ENCODE measurements around the gene SAMM50. TPM values are rescaled to one million over a fixed set of nuclear protein-coding genes. Genes with fewer than 3 reads are reported as not detected.

Gene SAMM50
- total and polyA plus RNA-seq, 5 experiments from 2014 or later: 37.7 to 71.6 (median 70.2) TPM

DNA sequence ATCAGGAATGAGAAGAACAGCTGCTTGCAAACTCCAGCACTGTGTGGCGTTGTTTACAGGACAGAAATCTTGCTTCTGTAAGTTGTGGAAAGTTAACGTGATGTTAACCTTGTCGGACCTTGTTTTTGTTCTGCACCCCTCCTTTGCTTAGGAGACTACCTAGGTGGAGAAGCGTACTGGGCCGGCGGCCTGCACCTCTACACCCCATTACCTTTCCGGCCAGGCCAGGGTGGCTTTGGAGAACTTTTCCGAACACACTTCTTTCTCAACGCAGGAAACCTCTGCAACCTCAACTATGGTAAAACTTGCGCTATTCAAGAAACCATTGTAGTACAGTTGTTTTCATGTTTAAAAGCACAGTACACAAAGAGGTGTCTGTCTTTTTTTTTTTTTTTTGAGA is 33.7 kb downstream of the SAMM50 start:
- peaks cover 3 to 98% (median 9%) of the 10 kb centered on the region in 3 donors for H3K36me3 Mint-ChIP-seq
- ATAC-seq (no peak), DNase-seq (no peak)
- no peak overlapping the region for H3K4me3 Mint-ChIP-seq
- H3K27me3 Mint-ChIP-seq: no peaks in the 10 kb centered on the region
- peaks cover 7 to 10% (median 9%) of the 10 kb centered on the region in 4 donors for H3K4me1 Mint-ChIP-seq
- POLR2A ChIA-PET: interaction anchor here (0.7 kb wide), 1 partner anchor 881 kb away, joined by 4 read pairs; no protein-coding TSS in a partner anchor
- H3K9me3 Mint-ChIP-seq: no peaks in the 10 kb centered on the region
- no peak overlapping the region for H3K27ac Mint-ChIP-seq

DNA sequence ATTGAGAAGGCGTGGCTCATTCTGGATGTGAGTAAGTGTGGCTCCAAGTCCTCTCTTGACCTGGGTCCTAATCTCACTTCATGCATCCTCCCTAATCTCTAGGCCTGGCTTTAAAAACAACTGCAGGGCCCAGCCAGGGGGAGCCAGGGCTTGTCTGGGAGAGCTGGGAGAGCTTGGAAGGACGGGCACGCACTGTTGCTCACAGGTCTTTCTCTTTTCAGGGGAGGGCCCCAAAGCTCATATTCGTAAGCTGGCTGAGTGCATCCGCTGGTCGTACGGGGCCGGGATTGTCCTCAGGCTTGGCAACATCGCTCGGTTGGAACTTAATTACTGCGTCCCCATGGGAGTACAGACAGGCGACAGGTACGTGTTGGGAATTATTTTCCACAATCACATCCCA is 34.8 kb downstream of the SAMM50 start:
- Mint-ChIP-seq H3K36me3 (peaks cover 3 to 91% (median 8%) of the 10 kb centered on the region in 3 donors), H3K4me3 (no peak overlapping the region), H3K4me1 (peaks cover 11 to 18% (median 15%) of the 10 kb centered on the region in 4 donors), H3K9me3 (no peaks in the 10 kb centered on the region), H3K27ac (peak overlapping the region in 1 of 10 donors; percentile 82), H3K27me3 (no peaks in the 10 kb centered on the region)
- POLR2A ChIA-PET: no interaction called here
- ATAC-seq: no peak
- no peak for DNase-seq

GRCh38 chr22:43991316-43992020 is 36.2 kb downstream of the SAMM50 start:
- Mint-ChIP-seq H3K4me3 (no peak overlapping the region), H3K27me3 (no peaks in the 10 kb centered on the region), H3K36me3 (peaks cover 0 to 83% (median 8%) of the 10 kb centered on the region in 3 donors), H3K9me3 (no peaks in the 10 kb centered on the region), H3K4me1 (peaks cover 17 to 33% (median 29%) of the 10 kb centered on the region in 4 donors), H3K27ac (no peak overlapping the region)
- POLR2A ChIA-PET: interaction anchor here (0.7 kb wide), 1 partner anchor 646 kb away, joined by 4 read pairs; no protein-coding TSS in a partner anchor
- DNase-seq (no peak), ATAC-seq (no peak)

GRCh38 chr22:43992331-43992821 is 37.1 kb downstream of the SAMM50 start:
- POLR2A ChIA-PET: no interaction called here
- no peak for ATAC-seq
- no peaks in the 10 kb centered on the region for H3K27me3 Mint-ChIP-seq
- H3K36me3 Mint-ChIP-seq: peaks cover 0 to 79% (median 11%) of the 10 kb centered on the region in 3 donors
- no peaks in the 10 kb centered on the region for H3K9me3 Mint-ChIP-seq
- H3K27ac Mint-ChIP-seq: peak overlapping the region in 1 of 10 donors; percentile 44
- H3K4me1 Mint-ChIP-seq: peaks cover 19 to 42% (median 36%) of the 10 kb centered on the region in 4 donors
- no peak overlapping the region for H3K4me3 Mint-ChIP-seq
- DNase-seq: no peak

DNA sequence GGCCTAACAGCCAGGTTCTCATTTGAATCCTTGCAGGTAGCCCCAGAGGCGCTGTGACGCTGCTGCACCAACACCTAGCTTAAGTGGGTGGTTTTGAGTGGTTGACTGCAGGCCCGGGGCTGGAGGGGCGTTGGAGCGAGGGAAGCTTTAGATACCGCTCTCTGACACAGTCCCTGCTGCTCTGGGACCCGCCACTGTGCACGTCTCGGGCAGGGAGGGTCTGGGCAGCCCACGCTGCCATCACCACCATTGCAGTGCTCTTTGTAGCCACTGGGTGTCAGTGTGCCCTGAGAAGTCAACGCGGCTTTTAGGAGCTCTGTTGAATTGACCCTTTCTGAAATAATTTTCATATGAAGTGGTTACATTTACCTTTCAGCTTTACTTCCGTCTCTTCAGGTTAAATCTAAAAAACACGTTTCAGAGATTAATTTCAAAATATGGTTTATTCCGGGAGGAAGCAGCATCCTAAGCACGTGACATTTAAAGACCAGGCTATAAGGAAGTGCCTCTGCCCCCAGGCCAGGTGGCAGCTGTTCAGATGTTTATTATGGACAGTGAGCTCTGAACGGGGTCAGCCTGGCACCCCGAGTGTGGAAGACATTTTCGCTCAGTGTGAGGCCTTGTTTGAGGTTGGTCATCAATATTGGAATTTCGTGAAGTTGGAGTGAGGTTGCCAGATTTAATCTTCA is 38.0 kb downstream of the SAMM50 start:
- no peaks in the 10 kb centered on the region for H3K27me3 Mint-ChIP-seq
- peak; percentile 40 to 75 (median 51) for DNase-seq
- H3K4me3 Mint-ChIP-seq: peak overlapping the region in 2 of 10 donors; percentile 29 to 40
- peaks cover 19 to 43% (median 37%) of the 10 kb centered on the region in 4 donors for H3K4me1 Mint-ChIP-seq
- ATAC-seq: peak; percentile 60 to 62
- peaks cover 0 to 77% (median 11%) of the 10 kb centered on the region in 3 donors for H3K36me3 Mint-ChIP-seq
- peak overlapping the region in 8 of 10 donors; percentile 35 to 86 (median 70) for H3K27ac Mint-ChIP-seq
- POLR2A ChIA-PET: no interaction called here
- no peaks in the 10 kb centered on the region for H3K9me3 Mint-ChIP-seq

DNA sequence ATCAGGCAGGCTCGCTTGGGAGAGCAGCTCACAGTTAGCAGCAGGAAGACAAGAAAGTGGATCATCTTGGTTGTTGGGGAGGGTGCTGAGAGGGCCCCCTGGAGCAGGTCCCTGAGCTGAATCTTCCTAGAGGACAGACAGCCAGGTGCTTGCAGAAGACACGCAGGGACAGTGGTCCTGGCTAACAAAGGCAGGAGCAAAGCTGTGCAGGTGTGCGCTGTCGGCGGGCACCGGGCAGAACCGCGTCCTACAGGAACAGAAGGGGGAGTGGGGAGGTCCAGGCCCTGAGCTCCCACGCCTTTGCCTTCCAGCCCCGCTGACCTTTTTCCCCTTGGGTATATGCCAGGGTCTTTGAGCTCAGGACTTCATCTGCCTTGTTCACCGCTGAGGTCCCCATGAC is 38.8 kb downstream of the SAMM50 start:
- H3K9me3 Mint-ChIP-seq: no peaks in the 10 kb centered on the region
- no peaks in the 10 kb centered on the region for H3K27me3 Mint-ChIP-seq
- H3K4me1 Mint-ChIP-seq: peaks cover 19 to 43% (median 37%) of the 10 kb centered on the region in 4 donors
- DNase-seq (no peak), ATAC-seq (no peak)
- POLR2A ChIA-PET: no interaction called here
- H3K36me3 Mint-ChIP-seq: peaks cover 0 to 77% (median 16%) of the 10 kb centered on the region in 3 donors
- H3K27ac Mint-ChIP-seq: peak overlapping the region in 7 of 10 donors; percentile 2 to 95 (median 71)
- H3K4me3 Mint-ChIP-seq: peak overlapping the region in 2 of 10 donors; percentile 43 to 91

GRCh38 chr22:43994416-43994815 is 39.2 kb downstream of the SAMM50 start:
- peaks cover 0 to 77% (median 20%) of the 10 kb centered on the region in 3 donors for H3K36me3 Mint-ChIP-seq
- H3K4me1 Mint-ChIP-seq: peaks cover 19 to 43% (median 37%) of the 10 kb centered on the region in 4 donors

GRCh38 chr22:43995057-43995685 is 39.9 kb downstream of the SAMM50 start:
- Mint-ChIP-seq H3K9me3 (no peaks in the 10 kb centered on the region), H3K36me3 (peaks cover 0 to 73% (median 18%) of the 10 kb centered on the region in 3 donors), H3K4me1 (peaks cover 19 to 43% (median 37%) of the 10 kb centered on the region in 4 donors), H3K4me3 (peak overlapping the region; percentile 75 to 94 (median 92)), H3K27ac (peak overlapping the region; percentile 90 to 96 (median 94)), H3K27me3 (no peaks in the 10 kb centered on the region)
- DNase-seq (no peak), ATAC-seq (no peak)
- POLR2A ChIA-PET: no interaction called here

More at GRCh38 chr22:43994416-43994815, 39.2 kb downstream of the SAMM50 start:
- no peak for ATAC-seq
- POLR2A ChIA-PET: no interaction called here
- Mint-ChIP-seq H3K27me3 (no peaks in the 10 kb centered on the region), H3K9me3 (no peaks in the 10 kb centered on the region), H3K27ac (peak overlapping the region in 7 of 10 donors; percentile 36 to 95 (median 93)), H3K4me3 (peak overlapping the region in 7 of 10 donors; percentile 5 to 94 (median 65))
- no peak for DNase-seq

DNA sequence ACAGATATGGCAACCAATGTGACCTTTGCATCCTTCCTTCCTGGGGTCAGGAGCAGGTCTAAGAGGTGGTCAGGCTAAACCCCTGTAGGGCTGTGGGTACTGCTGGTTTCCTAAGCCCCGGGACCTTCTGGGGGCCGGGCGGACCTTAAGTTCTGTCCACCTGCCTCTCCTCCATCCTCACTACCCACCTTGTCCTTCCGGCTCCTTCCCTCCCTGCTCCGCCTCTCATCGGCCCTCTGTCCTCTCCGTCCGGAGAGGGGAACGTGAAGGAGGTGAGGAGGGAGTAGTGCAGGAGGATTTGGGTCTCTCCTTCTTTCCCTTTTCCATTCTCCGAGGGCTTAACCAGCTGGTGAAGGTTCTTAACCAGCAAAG is 40.5 kb downstream of the SAMM50 start:
- Mint-ChIP-seq H3K9me3 (no peaks in the 10 kb centered on the region), H3K4me3 (peak overlapping the region; percentile 91 to 94 (median 92)), H3K27ac (peak overlapping the region; percentile 92 to 96 (median 94)), H3K27me3 (no peaks in the 10 kb centered on the region), H3K36me3 (peaks cover 0 to 67% (median 18%) of the 10 kb centered on the region in 3 donors), H3K4me1 (peaks cover 19 to 43% (median 37%) of the 10 kb centered on the region in 4 donors)
- DNase-seq (no peak), ATAC-seq (no peak)
- POLR2A ChIA-PET: no interaction called here

DNA sequence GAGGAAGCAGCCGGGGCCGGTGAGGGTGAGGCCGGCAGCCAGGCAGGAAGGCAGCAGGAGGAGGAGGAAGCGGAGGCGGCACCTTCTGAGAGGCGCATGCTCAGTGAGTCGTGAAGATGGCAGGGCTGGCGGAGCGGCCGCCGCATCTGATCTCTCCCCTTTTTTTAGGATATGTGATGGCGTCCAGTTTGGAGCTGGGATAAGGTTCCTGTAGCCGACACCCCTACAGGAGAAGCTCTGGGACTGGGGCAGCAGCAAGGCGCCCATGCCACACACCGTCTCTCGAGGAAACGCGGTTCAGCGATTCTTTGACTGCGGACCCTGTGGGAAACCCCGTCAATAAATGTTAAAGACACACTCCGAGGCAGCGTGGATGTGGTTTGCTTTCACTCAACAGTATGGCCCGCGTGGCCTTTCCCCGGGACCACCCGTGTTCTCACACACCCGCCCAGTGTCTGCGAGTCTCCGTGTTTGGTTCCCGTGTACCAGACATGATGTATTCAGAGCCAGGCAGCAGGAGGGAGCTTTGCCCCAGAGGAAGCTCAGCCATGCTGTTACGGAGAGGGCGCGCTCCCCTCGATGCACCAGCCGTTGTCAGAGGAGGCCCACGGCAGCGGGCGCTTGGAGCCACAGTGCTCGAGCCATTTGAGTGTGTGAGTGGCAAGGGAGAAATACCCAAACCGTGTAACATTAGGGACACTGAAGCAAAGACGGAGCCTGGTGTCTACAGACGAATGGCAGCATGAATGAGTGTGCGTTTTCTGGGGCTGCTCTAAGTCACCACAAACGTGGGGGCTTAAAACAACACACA is 41.1 kb downstream of the SAMM50 start:
- H3K9me3 Mint-ChIP-seq: no peaks in the 10 kb centered on the region
- H3K27me3 Mint-ChIP-seq: no peaks in the 10 kb centered on the region
- POLR2A ChIA-PET: interaction anchor here (1.0 kb wide), 1 partner anchor 41 kb away, joined by 5 read pairs; the partner anchor contains the start of gene SAMM50
- peak; percentile 38 to 80 (median 58) for DNase-seq
- peak overlapping the region; percentile 92 to 96 (median 94) for H3K27ac Mint-ChIP-seq
- H3K36me3 Mint-ChIP-seq: peaks cover 0 to 61% (median 18%) of the 10 kb centered on the region in 3 donors
- ATAC-seq: peak; percentile 77 to 88
- H3K4me1 Mint-ChIP-seq: peaks cover 19 to 43% (median 37%) of the 10 kb centered on the region in 4 donors
- peak overlapping the region; percentile 91 to 94 (median 92) for H3K4me3 Mint-ChIP-seq

DNA sequence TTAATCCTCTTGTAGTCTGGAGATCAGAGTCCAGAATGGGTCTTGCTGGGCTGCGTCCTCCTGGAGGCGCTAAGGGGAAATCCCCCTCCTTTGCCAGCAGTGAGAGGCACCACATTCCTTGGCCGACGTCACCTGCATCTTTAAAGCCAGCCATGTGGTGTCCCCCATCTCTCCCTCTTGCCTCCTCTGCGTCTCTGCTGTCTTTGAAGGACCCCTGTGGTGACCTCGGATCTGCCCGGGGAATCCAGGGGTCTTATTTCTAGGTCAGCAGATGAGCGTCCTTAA is 41.7 kb downstream of the SAMM50 start:
- peaks cover 0 to 56% (median 16%) of the 10 kb centered on the region in 3 donors for H3K36me3 Mint-ChIP-seq
- peak overlapping the region; percentile 48 to 94 (median 91) for H3K4me3 Mint-ChIP-seq
- H3K27ac Mint-ChIP-seq: peak overlapping the region; percentile 55 to 96 (median 94)
- no peaks in the 10 kb centered on the region for H3K27me3 Mint-ChIP-seq
- peaks cover 19 to 43% (median 37%) of the 10 kb centered on the region in 4 donors for H3K4me1 Mint-ChIP-seq
- DNase-seq (no peak), ATAC-seq (no peak)
- POLR2A ChIA-PET: interaction anchor here (1.0 kb wide), 1 partner anchor 42 kb away, joined by 5 read pairs; the partner anchor contains the start of gene SAMM50
- H3K9me3 Mint-ChIP-seq: no peaks in the 10 kb centered on the region

Data from naive thymus-derived CD8-positive, alpha-beta T cell (primary cell).